Kidney (tissue), 14 donors: Measurements from ENCODE around the gene ZNF101. TPM values are rescaled to one million over a fixed set of nuclear protein-coding genes. Genes with fewer than 3 reads are reported as not detected.

Experiments used
- DNase-seq, 5 donors: peaks; one replicate each; pipeline ENCODE4 v3.0.0-alpha.2; 2013 to 2020
- FAIRE-seq: peaks from 2 replicates; lab custom pipeline; 2012; peaks lifted over from hg19 to GRCh38; lab: Jason Lieb, UNC
- H3K27ac ChIP-seq, 2 donors: one replicate each; pipeline ENCODE4 v1.7.0; 2013; ENCODE audit warnings: low read depth in 2 of 2, low read length in 2 of 2, inconsistent platforms in 1 of 2
- H3K27me3 ChIP-seq: one replicate; pipeline ENCODE4 v1.7.1; 2013; ENCODE audit warnings: low read length, inconsistent platforms; ENCODE audit not compliant: control insufficient read depth, insufficient read depth
- H3K36me3 ChIP-seq, 3 donors: one replicate each; pipeline versions ENCODE4 v1.7.0 to v1.7.1; 2013; ENCODE audit warnings: low read length in 3 of 3, control low read depth in 1 of 3, inconsistent platforms in 1 of 3; ENCODE audit not compliant: insufficient read depth in 3 of 3, control insufficient read depth in 2 of 3
- H3K4me1 ChIP-seq, 3 donors: one replicate each; pipeline versions ENCODE4 v1.7.0 to v1.7.1; 2013; ENCODE audit warnings: low read length in 3 of 3, inconsistent platforms in 1 of 3, low read depth in 1 of 3; ENCODE audit not compliant: control insufficient read depth in 2 of 3, insufficient read depth in 2 of 3
- H3K4me3 ChIP-seq, 3 donors: one replicate each; pipeline versions ENCODE4 v1.7.0 to v1.8.1; 2013; ENCODE audit warnings: low read length in 3 of 3, control low read depth in 1 of 3, inconsistent platforms in 1 of 3
- H3K9ac ChIP-seq, 3 donors: one replicate each; pipeline versions ENCODE4 v1.7.0 to v1.7.1; 2013; ENCODE audit warnings: low read length in 3 of 3, control low read depth in 1 of 3, inconsistent platforms in 1 of 3
- H3K9me3 ChIP-seq, 3 donors: one replicate each; pipeline versions ENCODE4 v1.7.0 to v1.7.1; 2013; ENCODE audit warnings: low read length in 3 of 3, control low read depth in 1 of 3, inconsistent platforms in 1 of 3; ENCODE audit not compliant: control insufficient read depth in 2 of 3, insufficient read depth in 1 of 3
- CTCF ChIP-seq: IDR thresholded peaks from 3 replicates; pipeline ENCODE4 v1.5.1; 2012; ENCODE audit warnings: mild to moderate bottlenecking, moderate library complexity, borderline replicate concordance; ENCODE audit not compliant: insufficient read depth; ENCODE audit errors: extremely low read depth
- intact Hi-C: fragments of 100-400 bp; cut with DNase I; formaldehyde crosslinking; loops from one replicate; pipeline ENCODE4 v1.11.1; 2022
- polyA plus RNA-seq: library from polyadenylated mRNA; stranded (reverse); fragments of 350-450 nt; fragmentation: Illumina TruSeq; extraction: RNeasy Lipid Tissue Mini Kit (QIAGEN cat#74804); gene quantifications from one replicate; pipeline ENCODE4 v1.2.3, GENCODE V29; 2014; ENCODE audit warnings: low read depth, low replicate concordance; ENCODE audit not compliant: insufficient read depth
- total RNA-seq: library from RNA; stranded (reverse); fragmentation: NEBNext Ultra II Directional; extraction: Animal tissue kit (Norgen Biotek cat#: 25700); gene quantifications from one replicate; pipeline ENCODE4 v1.2.1, GENCODE V29; 2021
- donor health status: control.
- donor health status: control.
- donor health status: control.
- donor health status: control.
- donor health status: control.
- donor health status: DM: yes; HTN: yes; CAD: no.
- donor health status: Normal renal cell carcinoma (clear cell type).

The ZNF101 gene
- total and polyA plus RNA-seq, 2 donors from 2014 or later, result 10.2 to 21.2 TPM

- Histone ChIP-seq H3K4me3 (no peak overlapping the region), H3K27me3 (no peaks in the 10 kb centered on the region), H3K27ac (no peak overlapping the region), H3K4me1 (no peaks in the 10 kb centered on the region), H3K9ac (no peak overlapping the region), H3K9me3 (no peaks in the 10 kb centered on the region), H3K36me3 (peaks cover 0 to 76% (median 49%) of the 10 kb centered on the region in 3 donors)
- intact Hi-C loops, result no loop called here
- DNase-seq, result peak in 1 of 5 donors; percentile 62
- TF ChIP-seq CTCF, result no peak
- no peak for FAIRE-seq
Measured at GRCh38 chr19:19655051-19655594, 13.5 kb upstream of the ZNF101 start.

GRCh38 chr19:19655641-19656343, 12.8 kb upstream of the ZNF101 start:
- FAIRE-seq (no peak), DNase-seq (peak in 2 of 5 donors; percentile 34 to 69)
- no peak for TF ChIP-seq CTCF

GRCh38 chr19:19656451-19657396, 11.9 kb upstream of the ZNF101 start:
- TF ChIP-seq CTCF, result no peak
- peaks cover 0 to 62% (median 38%) of the 10 kb centered on the region in 3 donors for H3K36me3 ChIP-seq
- no peak for FAIRE-seq

More at GRCh38 chr19:19655641-19656343, 12.8 kb upstream of the ZNF101 start:
- H3K27me3 ChIP-seq, result no peaks in the 10 kb centered on the region
- H3K27ac ChIP-seq, result no peak overlapping the region
- intact Hi-C loops, result no loop called here
- no peak overlapping the region for H3K4me3 ChIP-seq
- H3K36me3 ChIP-seq, result peaks cover 0 to 71% (median 47%) of the 10 kb centered on the region in 3 donors
- H3K9me3 ChIP-seq, result no peaks in the 10 kb centered on the region
- H3K4me1 ChIP-seq, result no peaks in the 10 kb centered on the region
- no peak overlapping the region for H3K9ac ChIP-seq

More at GRCh38 chr19:19656451-19657396, 11.9 kb upstream of the ZNF101 start:
- intact Hi-C loops, result no loop called here
- H3K27me3 ChIP-seq, result no peaks in the 10 kb centered on the region
- H3K27ac ChIP-seq, result no peak overlapping the region
- no peaks in the 10 kb centered on the region for H3K9me3 ChIP-seq
- no peak overlapping the region for H3K4me3 ChIP-seq
- H3K4me1 ChIP-seq, result peaks cover 0 to 3% (median 0%) of the 10 kb centered on the region in 3 donors
- DNase-seq, result peak in 1 of 5 donors; percentile 69
- no peak overlapping the region for H3K9ac ChIP-seq
